GM12878 (cell line): ENCODE data around the gene ARHGAP40. TPM values are rescaled to one million over a fixed set of nuclear protein-coding genes. Genes with fewer than 3 reads are reported as not detected.

Experiments
- ATAC-seq: fragments of 200-7000 bp; cut with Tn5 transposase; 3 replicates; pipeline ENCODE4 v1.9.1; 2020; ENCODE audit warnings: mild to moderate bottlenecking, moderate library complexity
- BruUV-seq: library from RNA; stranded (reverse); fragments of 400-500 nt; replicated peaks from 2 replicates; lab custom pipeline; 2021; lab: Mats Ljungman, UMichigan
- CTCF ChIA-PET: fragments of 300-600 bp; sonication (Branson Sonifier 250); formaldehyde crosslinking; extraction: SDS; loops from one replicate; lab custom pipeline; 2021; ENCODE audit warnings: inconsistent platforms; lab: Yijun Ruan, JAX
- POLR2A ChIA-PET: fragments of 350-600 bp; formaldehyde crosslinking; extraction: SDS; loops from one replicate; lab custom pipeline; 2021; ENCODE audit warnings: inconsistent platforms; lab: Charles Lee
- RAD21 ChIA-PET: fragments of 300-600 bp; sonication (Branson Sonifier 250); formaldehyde crosslinking; loops from one replicate; lab custom pipeline; 2023; ENCODE audit warnings: antibody characterized with exemption; ENCODE audit not compliant: unreplicated experiment; lab: Charles Lee
- SMC1A ChIA-PET: fragments of 300-600 bp; sonication (Branson Sonifier 250); formaldehyde crosslinking; loops from one replicate; lab custom pipeline; 2023; ENCODE audit not compliant: unreplicated experiment, uncharacterized antibody; lab: Charles Lee
- DNase-seq: peaks from one replicate; pipeline ENCODE4 v3.0.0-alpha.2; 2011; ENCODE audit warnings: low read depth, low spot score
- FAIRE-seq: peaks from 3 replicates; lab custom pipeline; 2011; peaks lifted over from hg19 to GRCh38; lab: Jason Lieb, UNC
- H2AFZ ChIP-seq: 2 replicates; pipeline ENCODE4 v1.6.0; 2011; ENCODE audit warnings: low read depth, low read length, control low read depth; ENCODE audit not compliant: control insufficient read depth
- H3K27ac ChIP-seq: 2 replicates; pipeline ENCODE4 v1.5.1; 2011; ENCODE audit warnings: control low read depth; ENCODE audit not compliant: control insufficient read depth, insufficient read depth
- H3K27me3 ChIP-seq, 2 experiments: replicated peaks in 1 of 2; 2 replicates each; pipeline versions ENCODE4 v1.6.0 to v1.6.1; 2011; ENCODE audit warnings: low read length in 1 of 2; ENCODE audit not compliant: control insufficient read depth in 2 of 2, insufficient read depth in 2 of 2
- H3K36me3 ChIP-seq, 2 experiments: 2 replicates each; pipeline ENCODE4 v1.5.1; 2011; ENCODE audit warnings: low read length in 1 of 2; ENCODE audit not compliant: control insufficient read depth in 2 of 2, insufficient read depth in 2 of 2
- H3K4me1 ChIP-seq: 2 replicates; pipeline ENCODE4 v1.6.1; 2011; ENCODE audit warnings: mild to moderate bottlenecking, low read length, moderate library complexity, mixed read lengths; ENCODE audit not compliant: control insufficient read depth, insufficient read depth
- H3K4me2 ChIP-seq: 2 replicates; pipeline ENCODE4 v1.6.0; 2011; ENCODE audit warnings: control low read depth; ENCODE audit not compliant: control insufficient read depth, insufficient read depth
- H3K4me3 ChIP-seq: fragments of 200-600 bp; sonication (generic); 2 replicates; pipeline ENCODE4 v1.5.1; 2016
- H3K79me2 ChIP-seq: 2 replicates; pipeline ENCODE4 v1.6.0; 2011; ENCODE audit warnings: low read length; ENCODE audit not compliant: control insufficient read depth, insufficient read depth
- H3K9ac ChIP-seq: 2 replicates; pipeline ENCODE4 v1.8.0; 2011; ENCODE audit warnings: low read length, control low read depth, mixed read lengths; ENCODE audit not compliant: control insufficient read depth, insufficient read depth
- H3K9me3 ChIP-seq: replicated peaks from 3 replicates; pipeline ENCODE4 v1.5.1; 2011; ENCODE audit warnings: mild to moderate bottlenecking, low read length; ENCODE audit not compliant: control insufficient read depth, insufficient read depth
- H4K20me1 ChIP-seq: 2 replicates; pipeline ENCODE4 v1.6.0; 2011; ENCODE audit not compliant: control insufficient read depth, insufficient read depth
- BCL11A ChIP-seq: IDR thresholded peaks from 2 replicates; pipeline ENCODE4 v1.6.1; 2011; ENCODE audit warnings: low read depth, low read length
- CBFB ChIP-seq: IDR thresholded peaks from 2 replicates; pipeline ENCODE4 v1.6.1; 2016; ENCODE audit warnings: antibody characterized with exemption, low read depth
- CBX5 ChIP-seq: sonication (generic); IDR thresholded peaks from 2 replicates; pipeline ENCODE4 v1.6.1; 2016; ENCODE audit warnings: low read depth, moderate library complexity, mild to moderate bottlenecking, inconsistent platforms
- CHD1 ChIP-seq: IDR thresholded peaks from 2 replicates; pipeline ENCODE4 v1.6.1; 2012; ENCODE audit warnings: low read depth, low read length, improper control_type of control experiment
- CUX1 ChIP-seq: IDR thresholded peaks from 2 replicates; pipeline ENCODE4 v1.6.1; 2012; ENCODE audit warnings: improper control_type of control experiment, low read depth, low read length; ENCODE audit not compliant: insufficient replicate concordance
- E2F4 ChIP-seq: IDR thresholded peaks from 2 replicates; pipeline ENCODE4 v1.6.1; 2012; ENCODE audit warnings: low read depth, low read length, improper control_type of control experiment
- FOS ChIP-seq: IDR thresholded peaks from 3 replicates; pipeline ENCODE4 v1.6.1; 2011; ENCODE audit warnings: borderline replicate concordance; ENCODE audit not compliant: insufficient read length; ENCODE audit errors: extremely low read depth
- HDAC2 ChIP-seq: fragments of 200-600 bp; sonication (generic); IDR thresholded peaks from 2 replicates; pipeline ENCODE4 v1.6.1; 2017
- HDGF ChIP-seq: fragments of 450-650 bp; IDR thresholded peaks from 2 replicates; pipeline ENCODE4 v1.6.1; 2016; ENCODE audit warnings: antibody characterized with exemption
- HSF1 ChIP-seq: fragments of 150-350 bp; IDR thresholded peaks from 2 replicates; pipeline ENCODE4 v1.6.1; 2014; ENCODE audit warnings: mild to moderate bottlenecking, low read depth, low read length
- KDM1A ChIP-seq: fragments of 200-600 bp; sonication (generic); IDR thresholded peaks from 2 replicates; pipeline ENCODE4 v1.6.1; 2016; ENCODE audit warnings: borderline replicate concordance
- POLR2AphosphoS2 ChIP-seq: IDR thresholded peaks from 2 replicates; pipeline ENCODE4 v1.6.1; 2011; ENCODE audit warnings: low read depth, mild to moderate bottlenecking, low read length, improper control_type of control experiment, moderate library complexity
- REST ChIP-seq: IDR thresholded peaks from 2 replicates; pipeline ENCODE4 v1.6.1; 2012; ENCODE audit warnings: mild to moderate bottlenecking, low read depth, low read length
- SMAD5 ChIP-seq: IDR thresholded peaks from 2 replicates; pipeline ENCODE4 v1.6.1; 2016; ENCODE audit warnings: antibody characterized with exemption, low read depth
- SP1 ChIP-seq: IDR thresholded peaks from one replicate; pipeline ENCODE4 v1.6.1; 2011; ENCODE audit warnings: low read depth, low read length
- WGBS: methylation state at CpG from one replicate; pipeline ENCODE4 v1.1.6; 2016; ENCODE audit warnings: low lambda C conversion rate; ENCODE audit not compliant: insufficient replicate concordance, insufficient coverage; ENCODE audit errors: missing lambda C conversion rate; 5-methylcytosine and 5-hydroxymethylcytosine counted together
- in situ Hi-C: fragments of 300-500 bp; cut with MboI; formaldehyde crosslinking; loops from 9 replicates; pipeline ENCODE4 v1.14.3; 2018; ENCODE audit warnings: mixed read lengths
- intact Hi-C: fragments of 100-400 bp; cut with micrococcal nuclease; formaldehyde crosslinking; loops from one replicate; pipeline ENCODE4 v1.14.2; 2022; ENCODE audit not compliant: unreplicated experiment
- polyA plus RNA-seq, 11 experiments: library from polyadenylated mRNA; depleted of rRNA in 4 of 11; unstranded in 6 of 11; stranded (reverse) in 5 of 11; fragments of >200 nt; fragmentation: Nextera tagmentation in 4 of 11; fragmentation: Illumina TruSeq in 1 of 11; extraction: Ambion mirVana in 4 of 11; extraction: Trizol in 1 of 11; gene quantifications; 1 replicate in 1 of 11; 2 replicates in 10 of 11; pipeline versions ENCODE4 v1.2.1 to v1.2.3, GENCODE V29; 2011 to 2016; ENCODE audit warnings: inconsistent platforms in 2 of 11, missing spikeins in 2 of 11, low read depth in 1 of 11
- total RNA-seq, 4 experiments: library from RNA; depleted of rRNA in 3 of 4; stranded (reverse); fragments of >200 nt in 3 of 4; fragmentation: Illumina TruSeq in 1 of 4; extraction: Trizol in 1 of 4; gene quantifications; 2 replicates each; pipeline versions ENCODE4 v1.2.1 to v1.2.3, GENCODE V29; 2013 to 2021

The ARHGAP40 gene
- total and polyA plus RNA-seq, 10 of the 15 experiments (the other 5 are each of a cell fraction or from before 2014, with no cell fraction given): 0.06 to 0.07 TPM; not detected in 8

- Histone ChIP-seq H3K27ac (no peak overlapping the region), H3K36me3 (no peaks in the 10 kb centered on the region), H3K79me2 (no peaks in the 10 kb centered on the region), H3K4me1 (no peaks in the 10 kb centered on the region), H3K9ac (no peak overlapping the region), H4K20me1 (no peaks in the 10 kb centered on the region), H2AFZ (no peak overlapping the region), H3K4me2 (no peak overlapping the region), H3K27me3 (no peaks in the 10 kb centered on the region; a peak in 1 of 4 replicates), H3K4me3 (no peak overlapping the region), H3K9me3 (no peaks in the 10 kb centered on the region)
- DNase-seq: no peak
- intact Hi-C loops (no loop called here), in situ Hi-C loops (no loop called here)
- no TSS peak for BruUV-seq
- SMC1A ChIA-PET: no interaction called here
- RAD21 ChIA-PET: no interaction called here
- ATAC-seq: no peak
- 57% methylated on average over 6 of the region's 6 CpGs for WGBS
- POLR2A ChIA-PET: no interaction called here
- CTCF ChIA-PET: interaction anchor here (0.6 to 1.0 kb wide), 2 partner anchors 115 to 494 kb away, joined by 3 to 4 read pairs; partner anchors contain the start of gene RALGAPB
- FAIRE-seq: no peak
- no peak for TF ChIP-seq SP1
- TF ChIP-seq SMAD5: no peak
- TF ChIP-seq KDM1A: no peak
- TF ChIP-seq REST: no peak
- no peak for TF ChIP-seq HDGF
- TF ChIP-seq HSF1: no peak
- TF ChIP-seq CHD1: no peak
- TF ChIP-seq HDAC2: no peak
- no peak for TF ChIP-seq BCL11A
- no peak for TF ChIP-seq FOS
- no peak for TF ChIP-seq POLR2AphosphoS2
- TF ChIP-seq CBX5: no peak
- TF ChIP-seq CBFB: no peak
- no peak for TF ChIP-seq CUX1
- no peak for TF ChIP-seq E2F4
These were observed 13.3 kb upstream of the ARHGAP40 start for GRCh38 chr20:38588303-38588702.
